H9 (cell line): ENCODE results near the gene BACE2. TPM values are rescaled to one million over a fixed set of nuclear protein-coding genes. Genes with fewer than 3 reads are reported as not detected.

Experiments
- DNase-seq: peaks from one replicate; pipeline ENCODE4 v3.0.0-alpha.2; 2017
- H2AFZ ChIP-seq: one replicate; pipeline ENCODE4 v1.6.1; 2013; ENCODE audit warnings: mild to moderate bottlenecking, low read length, control low read depth, moderate library complexity
- H2AK5ac ChIP-seq: 2 replicates; pipeline ENCODE4 v1.6.1; 2013; ENCODE audit warnings: low read length, control low read depth, mixed read lengths; ENCODE audit not compliant: insufficient read length
- H2BK120ac ChIP-seq: one replicate; pipeline ENCODE4 v1.6.1; 2013; ENCODE audit warnings: low read depth, mild to moderate bottlenecking, low read length, control low read depth, inconsistent platforms; ENCODE audit not compliant: poor library complexity, severe bottlenecking
- H2BK12ac ChIP-seq: 2 replicates; pipeline ENCODE4 v1.6.1; 2013; ENCODE audit warnings: low read length, control low read depth, mixed read lengths, low read depth; ENCODE audit not compliant: insufficient read length
- H2BK15ac ChIP-seq: 2 replicates; pipeline ENCODE4 v1.6.1; 2013; ENCODE audit warnings: low read depth, low read length, control low read depth
- H2BK20ac ChIP-seq: one replicate; pipeline ENCODE4 v1.6.1; 2013; ENCODE audit warnings: low read depth, mild to moderate bottlenecking, low read length, control low read depth, inconsistent platforms; ENCODE audit not compliant: poor library complexity, severe bottlenecking
- H2BK5ac ChIP-seq: 2 replicates; pipeline ENCODE4 v1.6.1; 2013; ENCODE audit warnings: low read length, control low read depth, mixed read lengths; ENCODE audit not compliant: insufficient read length
- H3K14ac ChIP-seq: 2 replicates; pipeline ENCODE4 v1.6.1; 2013; ENCODE audit warnings: low read length, control low read depth; ENCODE audit not compliant: insufficient read depth
- H3K18ac ChIP-seq: 2 replicates; pipeline ENCODE4 v1.6.1; 2013; ENCODE audit warnings: low read depth, mild to moderate bottlenecking, mixed read lengths, low read length, control low read depth; ENCODE audit not compliant: insufficient read length
- H3K23ac ChIP-seq: 2 replicates; pipeline ENCODE4 v1.6.1; 2013; ENCODE audit warnings: low read length, control low read depth, mixed read lengths, low read depth; ENCODE audit not compliant: insufficient read length
- H3K23me2 ChIP-seq: 2 replicates; pipeline ENCODE4 v1.6.1; 2013; ENCODE audit warnings: low read depth, mild to moderate bottlenecking, mixed read lengths, low read length, control low read depth; ENCODE audit not compliant: insufficient read length, poor library complexity, severe bottlenecking
- H3K27ac ChIP-seq: 2 replicates; pipeline ENCODE4 v1.5.1; 2013; ENCODE audit warnings: low read length, control low read depth, mixed read lengths, low read depth; ENCODE audit not compliant: insufficient read length
- H3K27me3 ChIP-seq: 2 replicates; pipeline ENCODE4 v1.6.1; 2013; ENCODE audit warnings: low read length, control low read depth, inconsistent platforms; ENCODE audit not compliant: insufficient read depth
- H3K4ac ChIP-seq: 2 replicates; pipeline ENCODE4 v1.6.1; 2013; ENCODE audit warnings: low read depth, mild to moderate bottlenecking, control low read depth, inconsistent platforms, low read length, moderate library complexity
- H3K4me1 ChIP-seq: 2 replicates; pipeline ENCODE4 v1.6.1; 2013; ENCODE audit warnings: low read length, control low read depth, inconsistent platforms; ENCODE audit not compliant: insufficient read depth
- H3K4me2 ChIP-seq: 2 replicates; pipeline ENCODE4 v1.6.1; 2013; ENCODE audit warnings: low read length, control low read depth, mixed read lengths; ENCODE audit not compliant: insufficient read length, insufficient read depth
- H3K56ac ChIP-seq: 2 replicates; pipeline ENCODE4 v1.6.1; 2013; ENCODE audit warnings: low read depth, mild to moderate bottlenecking, mixed read lengths, low read length, control low read depth; ENCODE audit not compliant: insufficient read length
- H3K79me1 ChIP-seq: 2 replicates; pipeline ENCODE4 v1.6.1; 2013; ENCODE audit warnings: low read depth, mild to moderate bottlenecking, moderate library complexity, low read length, control low read depth, inconsistent platforms; ENCODE audit not compliant: insufficient read depth, poor library complexity, severe bottlenecking
- H3K79me2 ChIP-seq: 2 replicates; pipeline ENCODE4 v1.6.1; 2013; ENCODE audit warnings: low read length, control low read depth, inconsistent platforms; ENCODE audit not compliant: insufficient read depth
- H3K9ac ChIP-seq: 2 replicates; pipeline ENCODE4 v1.6.1; 2013; ENCODE audit warnings: low read length, control low read depth, mixed read lengths; ENCODE audit not compliant: insufficient read length; ENCODE audit errors: extremely low read depth
- H3K9me3 ChIP-seq: one replicate; pipeline ENCODE4 v1.6.1; 2013; ENCODE audit warnings: low read depth, low read length, inconsistent platforms; ENCODE audit not compliant: control insufficient read depth
- H3T11ph ChIP-seq: one replicate; pipeline ENCODE4 v1.6.1; 2013; ENCODE audit warnings: mild to moderate bottlenecking, low read length, control low read depth, inconsistent platforms
- H4K20me1 ChIP-seq: one replicate; pipeline ENCODE4 v1.6.1; 2013; ENCODE audit not compliant: control insufficient read depth, insufficient read length, insufficient read depth
- H4K5ac ChIP-seq: 2 replicates; pipeline ENCODE4 v1.6.1; 2013; ENCODE audit warnings: low read depth, mild to moderate bottlenecking, mixed read lengths, low read length, control low read depth; ENCODE audit not compliant: insufficient read length
- H4K8ac ChIP-seq: replicated peaks from 2 replicates; pipeline ENCODE4 v1.6.1; 2013; ENCODE audit warnings: low read length, control low read depth, mixed read lengths, low read depth; ENCODE audit not compliant: insufficient read length
- H4K91ac ChIP-seq: 2 replicates; pipeline ENCODE4 v1.6.1; 2013; ENCODE audit warnings: low read depth, mild to moderate bottlenecking, moderate library complexity, mixed read lengths, low read length, control low read depth; ENCODE audit not compliant: insufficient read length
- H3K27ac Mint-ChIP-seq, 3 experiments: 2 replicates in 2 of 3; 3 replicates in 1 of 3; pipeline ENCODE4 v1.8.0; 2020 to 2021; ENCODE audit warnings: mixed read lengths in 3 of 3, mild to moderate bottlenecking in 1 of 3, moderate library complexity in 1 of 3
- H3K27me3 Mint-ChIP-seq: 2 replicates; pipeline ENCODE4 v1.8.0; 2021; ENCODE audit warnings: low read depth, mild to moderate bottlenecking, moderate library complexity, mixed read lengths
- H3K36me3 Mint-ChIP-seq, 3 experiments: 2 replicates in 2 of 3; 3 replicates in 1 of 3; pipeline ENCODE4 v1.8.0; 2020 to 2021; ENCODE audit warnings: low read depth in 3 of 3, mixed read lengths in 3 of 3; ENCODE audit not compliant: insufficient read depth in 1 of 3
- H3K4me1 Mint-ChIP-seq, 2 experiments: 2 replicates each; pipeline ENCODE4 v1.8.0; 2020; ENCODE audit warnings: mixed read lengths in 2 of 2
- H3K4me3 Mint-ChIP-seq, 2 experiments: 2 replicates in 1 of 2; 3 replicates in 1 of 2; pipeline ENCODE4 v1.8.0; 2020 to 2021; ENCODE audit warnings: mild to moderate bottlenecking in 2 of 2, mixed read lengths in 2 of 2, moderate library complexity in 1 of 2
- H3K9me3 Mint-ChIP-seq, 2 experiments: 2 replicates in 1 of 2; 3 replicates in 1 of 2; pipeline ENCODE4 v1.8.0; 2020; ENCODE audit warnings: mild to moderate bottlenecking in 2 of 2, mixed read lengths in 2 of 2, moderate library complexity in 1 of 2
- CTCF ChIP-seq: fragments of 200-600 bp; sonication (generic); conservative IDR thresholded peaks from 3 replicates; pipeline ENCODE4 v1.8.0; 2021; ENCODE audit warnings: antibody characterized with exemption, mild to moderate bottlenecking
- WGBS: extraction: QIAGEN DNeasy Blood & Tissue Kit; methylation state at CpG from one replicate; pipeline ENCODE4 v1.1.7; 2013; ENCODE audit warnings: missing lambda C conversion rate, low lambda C conversion rate, mixed read lengths; ENCODE audit not compliant: insufficient read length; ENCODE audit errors: extremely low coverage; 5-methylcytosine and 5-hydroxymethylcytosine counted together
- total RNA-seq: library from RNA; stranded (reverse); gene quantifications from 2 replicates; pipeline ENCODE4 v1.2.1, GENCODE V29; 2021

The BACE2 gene
- total RNA-seq, 1 experiment from 2014 or later, result 8.0 TPM

GRCh38 chr21:41166884-41167283 lies 1.1 kb upstream of the BACE2 start:
- no peak for TF ChIP-seq CTCF
- Histone ChIP-seq H3K9ac (no peak overlapping the region), H3K27me3 (peaks cover 6% of the 10 kb centered on the region; the same call in 1 of the 2 replicates), H4K20me1 (no peaks in the 10 kb centered on the region), H4K91ac (no peak overlapping the region), H3K4me2 (peak overlapping the region; percentile 32), H3K4ac (no peak overlapping the region), H3K18ac (no peak overlapping the region), H2AK5ac (no peak overlapping the region), H3K4me1 (no peaks in the 10 kb centered on the region), H3T11ph (no peak overlapping the region), H2BK5ac (no peak overlapping the region), H3K9me3 (no peaks in the 10 kb centered on the region), H3K79me1 (no peaks in the 10 kb centered on the region), H3K56ac (no peak overlapping the region), H4K5ac (no peak overlapping the region), H2BK12ac (no peak overlapping the region), H4K8ac (no peak overlapping the region), H3K23me2 (peaks cover 7% of the 10 kb centered on the region), H2BK15ac (no peak overlapping the region), H3K79me2 (no peaks in the 10 kb centered on the region), H3K27ac (no peak overlapping the region), H2BK120ac (no peak overlapping the region), H3K23ac (no peak overlapping the region), H2AFZ (no peak overlapping the region), H2BK20ac (no peak overlapping the region), H3K14ac (no peak overlapping the region)
- Mint-ChIP-seq H3K9me3 (no peaks in the 10 kb centered on the region), H3K36me3 (no peaks in the 10 kb centered on the region; a peak in 2 of 7 replicates), H3K4me1 (peaks cover 15 to 23% of the 10 kb centered on the region in 2 experiments), H3K27ac (no peak overlapping the region), H3K27me3 (peaks cover 73% of the 10 kb centered on the region), H3K4me3 (peak overlapping the region; percentile 59 to 76)
- no CpG with 5 or more reads among the region's 14 CpGs for WGBS
- no peak for DNase-seq
